ENCODE measurements around the gene SLC17A8.

GRCh38 chr12:100401660-100402059 lies 44.8 kb downstream of the SLC17A8 start:
- no peak for TF ChIP-seq CTCF (IDR thresholded peaks at IDR 0.05)
- TF ChIP-seq JUND (IDR thresholded peaks at IDR 0.05): peak; percentile 53
- no peak for TF ChIP-seq ELF1 (IDR thresholded peaks at IDR 0.05)
